Panc1 (cell line): Measurements from ENCODE around the gene ATG2B. TPM values are rescaled to one million over a fixed set of nuclear protein-coding genes. Genes with fewer than 3 reads are reported as not detected.

Experiments used
- ATAC-seq: fragments of 200-7000 bp; cut with Tn5 transposase; 2 replicates; pipeline ENCODE4 v1.9.1; 2020; ENCODE audit warnings: mild to moderate bottlenecking, moderate library complexity
- BruUV-seq: library from RNA; stranded (reverse); fragments of 400-500 nt; replicated peaks from 2 replicates; lab custom pipeline; 2021; lab: Mats Ljungman, UMichigan
- CTCF ChIA-PET: fragments of 300-600 bp; sonication (Branson Sonifier 250); formaldehyde crosslinking; loops from one replicate; lab custom pipeline; 2022; ENCODE audit warnings: antibody characterized with exemption; lab: Charles Lee
- POLR2A ChIA-PET: fragments of 300-600 bp; sonication (Branson Sonifier 250); formaldehyde crosslinking; loops from one replicate; lab custom pipeline; 2022; ENCODE audit warnings: antibody characterized with exemption; lab: Charles Lee
- DNase-seq: peaks from one replicate; pipeline ENCODE4 v3.0.0-alpha.2; 2010; ENCODE audit warnings: low read depth, low spot score
- H3K27ac ChIP-seq: 2 replicates; pipeline ENCODE4 v1.5.1; 2011; ENCODE audit warnings: mild to moderate bottlenecking, low read length, inconsistent platforms
- H3K27me3 ChIP-seq: fragments of 200-500 bp; sonication (Bioruptor generic); 2 replicates; pipeline ENCODE4 v1.6.0; 2014; ENCODE audit warnings: low read length, inconsistent platforms; ENCODE audit not compliant: control insufficient read depth, insufficient read depth
- H3K36me3 ChIP-seq: fragments of 200-500 bp; sonication (Bioruptor generic); 2 replicates; pipeline ENCODE4 v1.5.1; 2014; ENCODE audit warnings: inconsistent platforms, mild to moderate bottlenecking, low read length, moderate library complexity; ENCODE audit not compliant: control insufficient read depth, insufficient read depth
- H3K4me1 ChIP-seq: 2 replicates; pipeline ENCODE4 v1.5.1; 2011; ENCODE audit warnings: inconsistent platforms, mild to moderate bottlenecking, low read length, moderate library complexity; ENCODE audit not compliant: control insufficient read depth, insufficient read depth
- H3K4me3 ChIP-seq, 2 experiments: 2 replicates each; pipeline ENCODE4 v1.5.1; 2011 to 2012; ENCODE audit warnings: low read depth in 2 of 2, low read length in 2 of 2, mild to moderate bottlenecking in 2 of 2, inconsistent platforms in 1 of 2, moderate library complexity in 1 of 2
- H3K9me3 ChIP-seq: fragments of 200-500 bp; sonication (Bioruptor generic); 2 replicates; pipeline ENCODE4 v1.5.1; 2014; ENCODE audit warnings: low read depth, mild to moderate bottlenecking, inconsistent platforms, low read length, moderate library complexity; ENCODE audit not compliant: control insufficient read depth, insufficient read depth
- POLR2AphosphoS5 ChIP-seq: IDR thresholded peaks from 2 replicates; pipeline ENCODE4 v1.6.1; 2012; ENCODE audit warnings: mild to moderate bottlenecking, low read depth, low read length, moderate library complexity
- REST ChIP-seq, 2 experiments: IDR thresholded peaks; 2 replicates each; pipeline ENCODE4 v1.6.1; 2011 to 2012; ENCODE audit warnings: low read depth in 2 of 2, control low read depth in 1 of 2, low read length in 1 of 2, mild to moderate bottlenecking in 1 of 2, moderate library complexity in 1 of 2; ENCODE audit not compliant: insufficient read depth in 1 of 2
- SIN3A ChIP-seq: IDR thresholded peaks from 2 replicates; pipeline ENCODE4 v1.6.1; 2012; ENCODE audit warnings: low read depth, mild to moderate bottlenecking, low read length, moderate library complexity, borderline replicate concordance; ENCODE audit not compliant: insufficient read depth
- TCF7L2 ChIP-seq: IDR thresholded peaks from 2 replicates; pipeline ENCODE4 v1.6.1; 2011; ENCODE audit warnings: mild to moderate bottlenecking, low read depth, low read length, inconsistent platforms
- in situ Hi-C: cut with HindIII; loops from 2 replicates; pipeline ENCODE4 v1.10.0; 2016; ENCODE audit warnings: low sequenced_read_pairs, low pct_unique_long_range_greater_than_20kb
- intact Hi-C: fragments of 100-400 bp; cut with micrococcal nuclease; formaldehyde crosslinking; loops from one replicate; pipeline ENCODE4 v1.10.0; 2022; ENCODE audit not compliant: unreplicated experiment
- total RNA-seq: library from RNA; stranded (reverse); gene quantifications from one replicate; pipeline ENCODE4 v1.2.1, GENCODE V29; 2021; ENCODE audit not compliant: unreplicated experiment
- TF ChIP-seq, protein P1 (sequence below): fragments of 450-650 bp; IDR thresholded peaks from 2 replicates; pipeline ENCODE4 v1.5.1; 2017; ENCODE audit warnings: mild to moderate bottlenecking

Gene ATG2B
- total RNA-seq, 1 experiment from 2014 or later, result 2.6 TPM

- POLR2A ChIA-PET, result no interaction called here
- no peak for TF ChIP-seq POLR2AphosphoS5
- TF ChIP-seq TCF7L2, result no peak
- CTCF ChIA-PET, result no interaction called here
- Histone ChIP-seq H3K27ac (no peak overlapping the region), H3K27me3 (no peaks in the 10 kb centered on the region), H3K4me1 (0 out of 2 replicates have a peak, but pooled peaks cover 3% of the 10 kb centered on the region), H3K36me3 (no peaks in the 10 kb centered on the region), H3K9me3 (no peaks in the 10 kb centered on the region), H3K4me3 (no peak overlapping the region)
- in situ Hi-C loops, result no loop called here
- no TSS peak for BruUV-seq
- ATAC-seq (no peak), DNase-seq (no peak)
- intact Hi-C loops, result no loop called here
Measured at GRCh38 chr14:96352708-96353107, 10.4 kb downstream of the ATG2B start.

DNA sequence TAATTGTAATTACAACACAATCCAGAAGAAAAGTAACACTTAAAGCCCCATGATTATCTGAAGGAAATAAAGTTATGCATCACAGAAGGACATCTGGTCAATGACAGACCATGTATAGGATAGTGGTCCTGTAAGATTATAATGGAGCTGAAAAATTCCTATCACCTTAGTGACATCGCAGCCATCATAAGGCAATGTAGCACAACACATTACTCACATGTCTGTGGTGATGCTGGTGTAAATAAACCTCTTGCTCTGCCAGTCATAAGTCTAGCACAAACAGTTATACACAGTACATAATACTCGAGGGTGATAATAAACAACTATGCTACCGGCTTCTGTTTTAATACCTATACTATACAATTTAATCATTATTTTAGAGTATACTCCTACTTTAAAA, 11.2 kb downstream of the ATG2B start:
- in situ Hi-C loops, result no loop called here

More for the DNA sequence above, 11.2 kb downstream of the ATG2B start:
- POLR2A ChIA-PET, result interaction anchor here (0.5 kb wide), 1 partner anchor 65 kb away, joined by 5 read pairs; no protein-coding TSS in a partner anchor
- 0 out of 2 replicates have a peak, but pooled peaks cover 2% of the 10 kb centered on the region for H3K4me1 ChIP-seq
- H3K36me3 ChIP-seq, result no peaks in the 10 kb centered on the region
- no peaks in the 10 kb centered on the region for H3K9me3 ChIP-seq
- no TSS peak for BruUV-seq
- intact Hi-C loops, result no loop called here
- H3K4me3 ChIP-seq, result no peak overlapping the region
- no peak for ATAC-seq
- no peak overlapping the region for H3K27ac ChIP-seq
- no peaks in the 10 kb centered on the region for H3K27me3 ChIP-seq
- no peak for DNase-seq
- TF ChIP-seq, protein P1, sequence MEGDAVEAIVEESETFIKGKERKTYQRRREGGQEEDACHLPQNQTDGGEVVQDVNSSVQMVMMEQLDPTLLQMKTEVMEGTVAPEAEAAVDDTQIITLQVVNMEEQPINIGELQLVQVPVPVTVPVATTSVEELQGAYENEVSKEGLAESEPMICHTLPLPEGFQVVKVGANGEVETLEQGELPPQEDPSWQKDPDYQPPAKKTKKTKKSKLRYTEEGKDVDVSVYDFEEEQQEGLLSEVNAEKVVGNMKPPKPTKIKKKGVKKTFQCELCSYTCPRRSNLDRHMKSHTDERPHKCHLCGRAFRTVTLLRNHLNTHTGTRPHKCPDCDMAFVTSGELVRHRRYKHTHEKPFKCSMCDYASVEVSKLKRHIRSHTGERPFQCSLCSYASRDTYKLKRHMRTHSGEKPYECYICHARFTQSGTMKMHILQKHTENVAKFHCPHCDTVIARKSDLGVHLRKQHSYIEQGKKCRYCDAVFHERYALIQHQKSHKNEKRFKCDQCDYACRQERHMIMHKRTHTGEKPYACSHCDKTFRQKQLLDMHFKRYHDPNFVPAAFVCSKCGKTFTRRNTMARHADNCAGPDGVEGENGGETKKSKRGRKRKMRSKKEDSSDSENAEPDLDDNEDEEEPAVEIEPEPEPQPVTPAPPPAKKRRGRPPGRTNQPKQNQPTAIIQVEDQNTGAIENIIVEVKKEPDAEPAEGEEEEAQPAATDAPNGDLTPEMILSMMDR, result no peak
- TF ChIP-seq TCF7L2 (no peak), POLR2AphosphoS5 (no peak), SIN3A (no peak), REST (IDR thresholded peaks at IDR 0.05; ENCODE audit: insufficient read depth in 1 of 2, low read depth in 2 of 2, low read length in 1 of 2) (no peak)
- CTCF ChIA-PET, result no interaction called here
